NCI-H1417 treated with DMSO at 0.1 percent for 48 hours (cell line): ENCODE measurements around the gene VGLL4.
"Not testable (repeated sequence)": the region's sequence is repeated elsewhere in the genome, so short reads cannot be mapped to it uniquely, and the experiment has no call there.

ENCODE experiments used
- DNase-seq: peaks from one replicate; lab custom pipeline; 2025; lab: John Stamatoyannopoulos, UW

Gene VGLL4

GRCh38 chr3:11583638-11584046 is 60.1 kb downstream of the VGLL4 start:
- DNase-seq = no peak

GRCh38 chr3:11583235-11583634 is 60.5 kb downstream of the VGLL4 start:
- DNase-seq = no peak

DNA sequence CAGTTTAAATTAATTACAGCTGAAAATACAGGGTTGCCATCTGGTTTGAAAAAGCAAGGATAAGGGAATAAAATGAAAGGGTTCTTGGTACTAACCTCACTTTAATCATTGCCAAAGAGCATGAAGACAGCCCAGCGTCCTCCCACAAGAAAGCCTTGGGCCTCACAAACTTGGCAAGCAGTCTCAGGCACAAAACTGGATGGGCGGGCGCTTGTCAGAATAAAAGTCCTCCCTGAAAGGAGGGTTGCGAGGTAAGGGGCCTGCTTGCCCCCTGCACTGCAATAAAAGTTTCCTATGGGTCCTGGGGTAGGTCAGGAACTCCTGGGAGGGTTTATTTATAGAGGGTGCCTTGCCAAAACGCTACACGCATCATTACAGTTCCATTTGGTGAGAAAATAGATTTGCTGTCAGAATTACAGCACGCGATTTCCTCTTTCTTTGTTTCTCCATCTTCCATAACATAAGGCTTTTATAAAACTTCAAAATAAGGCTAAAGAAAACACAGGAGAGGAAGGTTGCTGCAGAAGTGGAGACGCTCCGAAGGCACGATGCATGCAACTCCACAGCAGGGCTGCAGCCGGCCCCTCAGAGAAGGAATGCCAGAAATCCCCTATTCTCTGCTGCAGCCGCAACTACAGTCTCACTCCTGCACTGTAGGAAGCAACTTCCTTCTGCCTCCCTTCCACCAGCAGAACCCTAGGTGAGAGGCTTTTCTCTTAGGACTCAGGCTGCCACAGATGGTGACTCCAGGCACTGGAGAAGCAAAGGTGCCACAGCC is 61.3 kb downstream of the VGLL4 start:
- no peak for DNase-seq

DNA sequence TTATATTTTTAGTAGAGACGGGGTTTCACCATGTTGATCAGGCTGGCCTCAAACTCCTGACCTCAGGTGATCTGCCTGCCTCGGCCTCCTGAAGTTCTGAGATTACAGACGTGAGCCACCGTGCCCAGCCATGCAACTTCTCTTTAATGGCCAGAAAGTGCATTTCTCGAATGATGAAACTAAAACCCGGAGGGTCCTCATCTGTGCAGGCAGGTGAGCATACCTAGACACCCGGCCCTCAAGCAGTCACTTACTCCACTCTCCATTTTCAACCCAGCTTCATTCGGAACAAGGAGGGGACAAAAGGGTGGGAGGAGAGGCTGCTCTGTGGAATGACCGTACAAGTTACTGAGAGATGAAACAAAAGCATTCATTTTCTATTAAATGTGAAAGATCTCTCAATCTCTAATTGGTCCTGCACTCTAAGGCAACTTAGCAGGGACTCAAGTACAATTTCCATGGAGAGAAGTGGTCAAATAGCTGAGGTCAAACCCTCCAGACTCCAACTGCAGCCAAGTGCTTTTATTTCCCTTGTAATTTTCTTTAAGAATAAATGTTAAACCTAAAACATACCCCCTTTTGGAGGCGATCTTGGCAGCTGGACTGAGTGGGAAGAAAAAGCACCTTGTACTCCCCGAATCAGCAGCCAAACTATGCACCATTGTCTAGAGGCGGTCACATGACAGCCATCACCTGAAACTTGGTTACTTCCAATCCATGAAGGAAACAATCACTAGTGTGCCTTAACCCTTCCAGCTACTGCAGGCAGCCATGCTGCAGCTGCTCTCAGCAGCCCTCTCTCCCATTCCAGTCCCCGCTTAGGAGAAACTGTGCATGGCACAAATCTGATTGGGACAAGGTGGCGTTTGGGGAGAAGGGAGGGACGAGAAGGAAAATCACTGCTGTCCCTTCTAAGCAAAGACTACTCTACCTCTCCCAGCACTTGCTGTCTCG is 62.2 kb downstream of the VGLL4 start:
- DNase-seq = no peak

DNA sequence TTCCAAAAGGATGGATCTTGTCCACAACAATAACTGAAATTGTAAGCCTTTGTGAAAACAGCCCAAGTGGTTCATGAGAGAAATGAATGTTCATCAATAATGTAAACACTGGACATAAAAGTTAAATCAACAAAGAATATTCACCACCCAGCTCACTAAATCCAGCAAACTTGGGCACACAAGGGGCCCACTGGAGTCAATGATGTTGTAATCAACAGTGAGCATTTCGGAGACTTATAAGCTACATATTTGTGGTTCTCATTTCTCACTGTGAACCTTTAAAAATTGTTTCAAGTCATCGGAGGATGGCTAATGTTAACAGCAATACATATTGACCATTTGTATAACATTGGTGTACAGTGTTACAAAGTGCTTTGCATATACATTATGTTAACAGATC is 63.1 kb downstream of the VGLL4 start:
- DNase-seq = no peak

DNA sequence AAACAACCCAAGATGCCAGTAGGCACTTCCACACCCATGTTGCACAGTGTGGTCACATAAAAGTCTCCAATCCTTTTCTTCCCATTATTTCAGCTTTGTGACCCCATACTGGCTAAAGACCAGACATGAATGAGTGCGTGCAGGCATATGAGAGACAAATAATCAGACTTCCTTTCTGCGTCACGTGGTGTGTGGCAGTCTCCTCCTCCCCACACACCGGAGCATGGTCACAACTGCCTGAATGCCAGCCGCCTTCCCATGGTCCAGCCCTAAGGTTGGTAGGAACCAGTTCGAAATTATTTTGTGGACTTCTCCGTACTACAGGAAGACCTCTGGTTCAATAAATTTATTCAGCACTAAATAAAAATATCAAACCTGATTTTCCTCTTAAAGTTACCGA is 65.5 kb downstream of the VGLL4 start:
- DNase-seq = no peak

DNA sequence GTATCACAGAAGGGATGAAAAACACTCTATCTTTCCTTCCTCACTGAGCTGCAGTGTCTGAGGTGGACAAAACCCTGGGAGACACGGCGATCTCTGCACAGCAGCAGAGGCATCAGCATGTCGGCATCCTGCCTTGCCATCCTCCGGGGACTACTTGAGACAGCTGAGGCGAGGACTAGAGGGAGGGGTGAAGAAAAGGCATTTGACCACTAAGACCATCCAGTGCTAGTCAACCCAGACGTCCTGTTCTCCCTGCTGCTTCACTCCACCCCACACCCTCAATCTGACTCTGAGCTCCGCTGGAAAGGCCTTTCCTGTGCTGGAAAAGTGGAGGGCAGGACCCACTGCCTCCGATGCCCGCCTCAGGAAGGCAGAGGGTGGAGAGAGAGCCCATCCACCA is 67.3 kb downstream of the VGLL4 start:
- no peak for DNase-seq

DNA sequence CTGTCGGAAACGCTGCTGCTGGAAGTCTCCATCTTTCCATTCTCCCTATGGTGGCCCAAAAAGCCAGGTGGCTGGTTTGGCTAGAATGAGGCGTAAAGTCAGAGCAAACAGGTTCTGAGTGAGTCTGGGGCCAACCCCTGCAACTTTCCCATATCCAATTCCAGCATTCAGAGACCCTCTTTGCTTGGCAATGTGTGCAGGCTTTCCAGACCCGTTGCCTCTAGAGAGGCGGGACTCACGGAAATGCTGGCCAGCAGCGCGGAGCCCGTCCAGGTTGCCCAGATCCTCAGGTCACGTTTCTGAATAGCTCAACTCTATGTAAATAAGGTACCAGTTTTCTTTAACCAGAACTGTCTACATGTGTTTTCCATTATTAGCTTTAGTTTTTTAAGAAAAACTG is 68.0 kb downstream of the VGLL4 start:
- DNase-seq = no peak

- DNase-seq = no peak
Observed at GRCh38 chr3:11574981-11575669, 68.6 kb downstream of the VGLL4 start.

DNA sequence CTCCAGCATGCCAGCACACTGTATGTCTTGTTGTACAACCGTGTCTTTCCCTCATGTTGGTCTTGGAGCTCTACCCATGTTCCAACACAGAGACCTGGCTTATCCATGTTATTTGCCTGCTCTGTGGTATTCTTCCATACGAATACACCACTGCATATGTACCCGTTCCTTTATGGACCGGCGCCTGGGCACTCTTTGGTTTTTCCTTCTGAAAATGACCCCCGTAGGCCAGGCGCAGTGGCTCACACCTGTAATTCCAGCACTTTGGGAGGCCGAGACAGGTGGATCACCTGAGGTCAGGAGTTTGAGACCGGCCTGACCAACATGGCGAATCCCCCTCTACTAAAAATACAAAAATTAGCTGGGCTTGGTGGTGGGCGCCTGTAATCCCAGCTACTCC is 71.1 kb downstream of the VGLL4 start:
- not testable (repeated sequence) for DNase-seq

DNA sequence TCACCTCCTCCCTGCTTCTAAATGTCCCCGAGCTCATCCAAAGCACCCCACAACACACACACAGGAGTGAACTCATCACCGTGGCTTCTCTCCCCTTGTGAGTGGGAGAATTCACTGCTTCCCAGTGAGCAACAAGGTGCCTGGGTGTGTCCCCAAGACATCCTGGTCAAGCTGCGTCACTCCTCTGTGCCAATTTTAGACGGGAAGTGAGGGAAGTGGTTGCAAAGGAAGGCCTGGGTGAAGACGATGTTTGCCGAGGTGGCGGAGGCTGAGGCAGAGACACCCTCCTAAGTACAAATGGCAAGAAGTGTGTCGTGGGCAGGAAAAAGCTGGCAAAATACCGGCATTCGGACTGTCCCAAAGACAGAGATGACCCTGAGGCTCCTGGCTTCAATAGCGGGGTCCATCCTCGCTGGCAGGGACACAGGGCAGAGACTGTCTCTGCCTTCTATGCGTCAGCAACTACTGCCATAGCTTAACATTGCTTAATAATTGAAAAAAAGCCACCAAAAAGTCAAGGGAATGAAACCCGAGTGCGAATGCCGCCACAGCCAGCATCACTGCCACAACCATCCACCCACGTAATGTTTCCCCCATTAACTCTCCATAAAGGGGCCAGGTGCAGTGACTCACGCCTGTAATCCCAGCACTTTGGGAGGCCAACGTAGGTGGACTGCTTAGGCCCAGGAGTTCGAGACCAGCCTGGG is 72.8 kb downstream of the VGLL4 start:
- DNase-seq = no peak

- no peak for DNase-seq
Observed at GRCh38 chr3:11570251-11570650, 73.5 kb downstream of the VGLL4 start.

- DNase-seq = no peak
Observed at GRCh38 chr3:11569156-11569741, 74.5 kb downstream of the VGLL4 start.

- DNase-seq = no peak
Observed at GRCh38 chr3:11568503-11569155, 75.1 kb downstream of the VGLL4 start.

DNA sequence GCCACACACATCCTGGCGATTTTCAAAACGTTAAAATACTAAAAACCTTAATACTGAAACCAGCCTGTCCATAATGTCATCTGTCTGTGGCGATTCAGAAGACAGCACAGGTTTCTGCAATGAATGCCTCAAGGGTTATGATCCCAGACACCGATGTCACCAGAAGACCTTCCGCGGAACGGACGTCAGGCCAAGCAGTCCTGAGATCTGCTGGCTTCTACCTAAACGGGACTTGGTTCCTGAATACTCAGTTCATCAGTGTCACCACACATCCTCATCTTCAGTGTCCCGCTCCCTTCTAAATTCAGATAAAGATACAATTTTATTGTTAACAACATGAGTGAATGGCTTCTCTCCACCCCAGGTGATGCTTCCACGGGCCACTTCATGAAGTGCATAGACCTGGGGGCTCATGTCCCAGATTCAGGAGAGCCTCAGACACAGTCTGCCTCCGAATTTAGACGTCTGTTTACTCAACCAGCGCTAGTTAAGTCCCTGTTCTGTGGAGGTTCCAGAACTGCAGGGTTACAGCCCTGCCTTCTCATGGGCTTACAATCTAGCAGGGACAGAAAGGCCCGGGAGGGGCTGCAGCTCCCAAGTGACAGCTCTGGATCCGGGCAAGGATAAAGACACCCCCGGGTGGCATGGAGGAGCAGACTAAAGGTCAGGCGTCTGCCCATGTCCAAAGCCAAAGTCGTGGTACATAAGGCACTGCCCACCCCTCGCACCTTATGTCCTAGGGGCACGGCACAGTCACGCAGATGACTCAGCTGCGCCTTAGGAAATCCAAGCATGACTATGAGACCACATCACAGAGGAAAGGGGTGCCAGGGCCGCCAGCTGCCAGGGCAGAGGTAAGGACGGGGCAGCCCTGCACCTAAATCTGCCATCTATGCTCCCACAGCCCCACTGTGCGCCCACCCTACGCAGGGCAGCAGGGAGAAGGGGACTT is 75.9 kb downstream of the VGLL4 start:
- no peak for DNase-seq

- no peak for DNase-seq
Observed at GRCh38 chr3:11566916-11567315, 76.8 kb downstream of the VGLL4 start.

GRCh38 chr3:11566478-11566877 is 77.2 kb downstream of the VGLL4 start:
- DNase-seq = no peak

DNA sequence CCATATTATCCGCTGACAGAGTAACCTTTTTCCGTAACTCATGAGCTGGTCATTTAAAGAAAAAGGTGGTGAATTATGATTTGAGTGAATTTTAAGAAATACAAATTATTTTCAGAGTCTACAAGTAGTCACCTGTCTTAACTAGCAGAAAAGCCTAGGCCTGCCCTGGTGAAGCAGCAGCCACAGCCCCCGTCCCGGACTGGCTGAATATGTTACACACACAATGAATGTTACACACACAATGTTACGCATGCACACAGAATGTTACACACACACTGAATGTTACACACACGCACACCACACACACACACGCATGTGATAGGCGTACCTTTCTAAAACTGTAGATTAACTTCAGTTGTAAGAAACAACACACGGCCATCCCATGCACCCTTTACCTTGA is 77.8 kb downstream of the VGLL4 start:
- no peak for DNase-seq

DNA sequence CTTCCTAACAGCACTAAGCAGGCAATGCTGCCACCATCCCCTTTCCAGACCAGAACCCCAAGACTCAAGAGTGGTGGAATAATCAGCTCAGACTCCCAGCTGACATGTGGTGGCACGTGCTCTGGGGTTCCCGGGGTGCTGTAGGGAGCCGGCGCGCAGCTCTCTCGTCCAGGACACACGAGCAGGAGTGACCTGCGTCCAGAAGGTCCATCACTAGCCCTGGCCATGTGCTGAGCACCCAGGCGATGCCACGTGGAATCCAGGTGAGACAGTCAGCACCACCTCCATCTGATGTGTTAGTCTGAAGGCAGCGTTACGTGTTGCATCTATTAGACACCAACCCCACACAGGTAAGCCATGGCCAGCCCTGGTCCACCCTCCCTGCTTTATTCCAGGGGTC is 78.2 kb downstream of the VGLL4 start:
- no peak for DNase-seq

DNA sequence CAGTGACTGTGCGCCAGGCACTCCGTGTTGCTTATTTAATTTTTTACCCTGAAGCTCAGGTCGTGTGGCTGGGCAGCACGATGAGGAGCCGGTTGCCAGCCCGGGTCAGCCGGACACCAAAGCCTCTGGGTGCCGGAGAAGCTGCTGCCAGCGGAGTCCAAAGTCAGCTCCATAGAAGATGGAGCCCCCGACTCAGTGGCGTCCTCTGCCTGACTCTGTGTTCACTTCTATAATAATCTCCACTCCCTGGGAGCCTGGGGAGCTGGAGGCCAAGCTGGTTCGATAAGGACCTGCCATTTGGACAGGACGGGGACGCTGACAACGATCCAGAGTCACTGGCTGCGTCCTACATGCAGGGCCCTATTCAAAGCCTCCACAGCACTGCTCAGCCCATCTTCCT is 78.6 kb downstream of the VGLL4 start:
- no peak for DNase-seq
